Stimulated activated CD4-positive, alpha-beta T cell treated with anti-CD3 and anti-CD28 coated beads, TNF-alpha, amount 100 ng/mL, for 48 hours (primary cell): ENCODE measurements around the gene TNFSF18.

Experiments used
- DNase-seq, 3 donors: peaks; one replicate each; pipeline ENCODE4 v3.0.0-alpha.2; 2020; ENCODE audit warnings: low read depth in 3 of 3

The TNFSF18 gene

DNA sequence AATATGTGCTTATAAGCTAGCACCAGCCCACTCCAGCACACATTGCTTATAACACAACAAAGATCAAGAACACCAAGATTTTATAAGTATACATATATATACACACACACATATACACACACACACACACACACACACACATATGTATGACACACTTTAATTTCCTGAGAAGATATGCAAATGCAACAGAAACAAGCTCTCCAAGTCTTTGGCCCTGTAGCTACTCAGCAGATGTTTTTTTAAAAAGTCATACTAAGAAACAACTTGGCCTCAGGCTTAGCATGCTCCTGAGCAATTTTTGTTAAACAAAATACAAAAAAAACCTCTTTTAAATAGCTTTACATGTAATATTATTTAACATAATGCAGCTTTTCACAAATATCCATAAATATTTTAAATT, 11.1 kb downstream of the TNFSF18 start:
- DNase-seq = no peak

DNA sequence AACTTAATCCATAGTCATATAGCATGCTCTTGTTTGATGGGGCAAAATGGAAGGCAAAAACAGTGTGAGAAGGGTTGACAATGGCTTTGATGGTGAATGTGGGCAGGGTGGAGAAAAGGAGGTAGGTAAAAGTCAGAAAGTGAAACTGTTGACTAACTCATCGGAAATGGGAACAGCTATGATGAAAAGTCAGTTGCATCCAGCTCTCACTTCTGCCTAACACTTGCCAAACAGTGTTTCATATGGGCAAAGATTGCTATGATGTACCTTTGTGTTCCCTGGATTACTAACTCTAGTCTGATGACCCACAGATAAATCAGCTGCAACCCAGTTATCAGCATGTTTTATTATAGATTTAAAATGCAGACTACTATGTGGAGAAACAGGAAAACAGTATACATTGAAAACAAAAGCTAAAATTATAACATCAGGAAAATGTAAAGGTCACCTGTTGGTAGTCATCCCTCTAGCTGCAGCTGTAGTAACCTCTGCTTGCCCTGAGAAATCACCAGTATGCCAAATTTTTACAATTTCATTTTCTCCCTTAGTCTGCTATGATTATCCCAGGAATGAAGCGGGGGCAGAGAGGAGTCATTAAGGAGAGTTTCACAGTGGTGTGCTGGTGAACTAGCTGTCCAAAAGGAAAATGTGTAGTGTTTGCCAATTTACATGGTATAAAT, 11.7 kb downstream of the TNFSF18 start:
- DNase-seq = peak in 2 of 3 donors; percentile 1 to 3

DNA sequence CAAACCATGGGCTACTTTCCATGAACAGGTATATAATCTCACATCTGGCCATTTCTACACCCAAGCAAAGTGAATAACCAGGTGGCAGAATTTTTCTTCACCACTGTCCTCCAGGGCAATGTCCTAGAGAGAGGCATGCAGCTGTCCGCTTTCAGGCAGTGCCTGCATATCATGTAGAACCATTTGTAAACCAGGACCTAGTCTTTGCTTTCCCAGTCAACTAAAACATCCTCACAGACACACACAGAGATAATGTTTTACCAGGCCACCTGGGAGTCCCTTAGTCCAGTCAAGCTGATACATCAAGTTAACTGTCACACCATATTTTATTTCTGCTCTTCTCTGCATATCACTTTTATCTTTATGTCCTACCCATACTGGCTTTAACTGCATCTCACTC, 26.2 kb downstream of the TNFSF18 start:
- no peak for DNase-seq

DNA sequence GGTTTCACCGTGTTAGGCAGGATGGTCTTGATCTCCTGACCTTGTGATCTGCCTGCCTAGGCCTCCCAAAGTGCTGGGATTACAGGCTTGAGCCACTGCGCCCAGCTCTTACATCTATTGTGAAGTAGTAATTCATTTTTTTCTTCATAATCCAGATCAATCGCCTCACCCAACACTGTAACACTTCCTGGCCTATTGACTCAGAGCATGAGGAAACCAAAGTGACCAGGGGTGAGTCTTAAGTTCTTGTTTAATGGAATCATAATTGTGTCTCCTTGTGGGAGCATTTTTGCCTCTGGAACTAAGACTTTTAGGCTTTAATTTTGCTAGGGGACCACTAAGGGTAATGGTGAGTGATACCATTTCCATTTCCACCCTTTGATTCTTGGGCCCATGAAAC, 27.4 kb downstream of the TNFSF18 start:
- DNase-seq = no peak

DNA sequence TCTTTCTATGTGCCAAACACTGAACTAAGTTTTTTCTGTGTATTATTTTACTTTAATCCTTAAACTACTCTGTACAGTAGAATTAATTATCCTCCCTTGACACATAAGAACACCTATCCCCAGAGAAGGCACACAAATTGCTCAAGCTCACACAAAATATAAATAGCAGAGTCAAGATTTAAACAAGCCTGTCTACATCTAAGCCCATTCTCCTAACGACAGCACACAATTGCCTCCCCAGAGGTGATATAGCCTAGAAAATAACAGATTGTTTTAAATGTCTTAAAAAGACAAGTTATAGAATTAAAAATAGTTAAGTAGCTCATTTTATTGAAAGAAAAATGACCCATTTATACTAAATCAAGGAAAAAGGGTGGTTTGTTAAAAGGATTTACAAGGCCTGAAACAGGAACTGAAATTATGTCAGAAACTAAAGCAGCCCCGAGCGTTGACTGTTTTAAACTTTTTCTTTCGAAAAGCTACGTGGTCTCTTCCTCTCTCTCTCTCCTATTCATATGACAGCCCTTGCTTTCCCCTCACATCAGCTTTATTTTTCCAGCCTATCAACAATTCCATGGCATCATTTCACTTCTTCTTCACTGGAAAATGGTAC, 30.5 kb downstream of the TNFSF18 start:
- no peak for DNase-seq

DNA sequence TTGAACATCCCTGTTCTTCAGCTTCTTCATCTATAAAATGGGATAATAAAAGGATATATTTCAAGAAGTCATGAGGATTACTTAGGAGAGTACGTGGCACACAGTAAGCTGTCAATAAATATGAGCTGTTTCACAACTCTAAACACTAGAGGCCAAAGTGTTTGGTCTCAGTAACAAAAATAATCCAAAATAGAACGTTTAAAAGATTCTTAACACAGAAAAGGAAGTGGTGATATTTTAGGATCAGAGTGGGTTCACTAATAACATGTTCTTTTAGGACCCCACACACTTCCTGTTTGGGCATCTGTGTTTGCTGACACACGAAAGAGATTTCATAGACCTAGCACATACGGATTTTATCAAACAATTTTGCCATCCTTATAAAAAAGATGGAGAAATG, 32.9 kb downstream of the TNFSF18 start:
- DNase-seq = no peak

DNA sequence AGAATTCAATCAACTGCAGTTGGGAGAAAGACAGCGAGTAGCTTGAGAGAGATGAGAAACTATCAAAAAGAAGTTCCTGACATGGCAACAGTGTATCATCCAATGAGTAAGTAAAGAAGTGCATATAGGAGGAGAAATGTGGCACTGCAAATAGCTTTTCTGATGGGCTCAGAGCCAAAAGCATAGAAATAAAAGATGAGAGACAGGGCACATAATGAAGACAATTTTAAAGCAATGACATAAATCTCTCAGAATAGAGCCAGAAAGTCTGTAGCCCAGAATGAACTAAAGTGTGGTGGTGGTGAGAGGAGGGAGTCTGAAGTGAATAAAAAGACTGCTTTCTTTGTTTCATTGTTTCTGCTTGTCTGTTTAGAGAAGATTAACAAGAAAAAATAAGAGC, 34.3 kb downstream of the TNFSF18 start:
- no peak for DNase-seq

DNA sequence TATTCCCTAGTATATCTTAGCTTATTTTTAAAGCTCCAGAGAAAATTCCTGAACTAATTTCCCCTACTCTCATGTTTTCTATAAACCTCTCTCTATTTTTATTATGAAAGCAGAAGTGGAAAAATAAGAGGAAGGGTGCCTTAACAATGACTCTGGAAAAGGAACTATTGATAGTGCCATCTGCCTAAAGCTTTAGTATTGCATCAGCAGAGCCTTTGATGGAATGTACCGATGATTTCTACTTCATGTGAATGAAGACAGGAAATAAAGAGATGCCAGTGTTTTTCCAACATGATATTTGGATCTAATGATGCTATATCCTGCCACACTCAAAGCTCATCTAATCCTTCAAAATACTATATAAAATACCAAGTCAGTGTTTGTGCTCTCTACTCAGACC, 35.1 kb downstream of the TNFSF18 start:
- no peak for DNase-seq

DNA sequence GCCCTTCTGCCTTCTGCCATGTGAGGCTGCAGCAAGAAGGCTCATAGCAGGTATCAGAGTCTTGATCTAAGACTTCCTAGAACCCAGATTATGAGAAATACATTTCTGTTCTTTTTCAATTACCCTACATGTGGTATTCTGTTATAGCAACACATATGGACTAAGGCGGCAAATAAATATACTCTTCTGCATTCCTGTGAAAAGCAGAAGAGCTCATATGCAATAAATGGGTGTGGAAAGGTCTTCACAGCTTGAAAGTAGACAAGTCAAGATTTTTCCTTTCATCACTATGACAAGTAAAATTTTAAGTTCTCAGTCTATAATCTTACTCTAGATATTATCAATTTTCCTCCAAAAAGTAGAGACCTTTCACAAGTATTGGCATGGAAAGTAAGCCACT, 36.6 kb downstream of the TNFSF18 start:
- DNase-seq = no peak

DNA sequence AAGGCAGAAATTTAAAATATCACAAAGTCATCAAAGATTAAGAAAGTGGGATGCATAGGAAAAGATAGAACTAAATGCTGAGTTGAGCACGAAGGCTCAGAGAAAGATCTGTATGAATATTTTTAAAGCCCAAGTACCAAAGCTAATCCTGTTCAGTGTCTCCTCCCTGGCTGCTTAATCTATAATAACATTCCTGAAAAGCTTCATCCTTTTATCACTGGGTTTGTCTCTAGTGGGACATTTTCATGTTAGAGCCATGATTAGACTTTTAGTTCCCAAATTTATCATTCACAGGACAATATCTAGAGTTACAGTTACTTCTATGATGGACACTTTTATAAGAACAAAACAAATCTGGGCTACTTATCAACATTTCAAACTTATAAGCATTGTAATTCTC, 38.6 kb downstream of the TNFSF18 start:
- DNase-seq = no peak

DNA sequence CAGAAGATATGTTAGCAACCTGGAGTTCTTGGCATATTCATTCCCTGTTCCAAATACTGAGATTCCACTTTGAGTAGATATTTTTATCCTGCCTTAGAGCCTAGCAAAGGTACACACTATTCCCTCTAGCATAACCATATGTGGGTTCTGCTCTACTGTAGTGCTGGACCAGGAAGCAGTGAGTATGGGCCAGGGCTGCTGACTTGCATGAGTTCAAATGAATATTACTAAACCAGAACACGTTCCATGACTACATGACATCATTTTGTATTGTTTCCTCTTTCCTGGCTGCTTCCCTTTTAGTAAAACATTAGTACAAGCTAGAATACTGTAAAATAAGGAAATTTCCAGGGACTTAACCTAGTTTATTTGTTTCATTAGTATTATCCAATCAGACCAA, 41.1 kb downstream of the TNFSF18 start:
- DNase-seq = no peak

DNA sequence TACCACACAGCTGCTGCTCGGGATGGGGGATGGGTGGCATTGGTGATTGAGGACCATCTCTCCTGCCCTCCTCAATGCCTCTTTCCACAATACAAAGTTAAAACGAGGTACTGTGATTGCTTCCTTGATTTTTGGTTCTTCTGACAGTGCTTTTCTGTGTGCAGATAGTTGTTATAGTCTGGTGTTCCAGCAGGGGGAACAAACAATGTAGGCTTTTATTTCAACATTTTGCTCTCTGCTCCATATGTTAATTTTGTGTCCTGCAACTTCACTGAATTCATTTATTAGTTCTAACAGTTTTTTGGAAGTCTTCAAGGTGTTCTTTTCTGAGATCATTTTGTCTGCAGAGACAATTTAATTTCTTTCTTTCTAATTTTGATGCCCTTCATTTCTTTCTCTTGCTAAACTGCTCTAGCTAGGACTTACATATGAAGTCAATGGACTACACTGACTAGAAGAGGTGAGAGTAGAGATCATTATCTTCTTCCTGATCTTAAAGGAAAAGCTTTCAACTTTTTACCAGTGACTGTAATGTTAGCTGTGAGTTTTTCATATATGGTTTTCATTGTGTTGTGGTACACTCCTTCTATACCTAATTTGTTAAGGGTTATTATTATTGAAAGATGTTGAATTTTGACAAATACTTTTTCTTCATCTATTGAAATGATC, 45.4 kb downstream of the TNFSF18 start:
- no peak for DNase-seq

DNA sequence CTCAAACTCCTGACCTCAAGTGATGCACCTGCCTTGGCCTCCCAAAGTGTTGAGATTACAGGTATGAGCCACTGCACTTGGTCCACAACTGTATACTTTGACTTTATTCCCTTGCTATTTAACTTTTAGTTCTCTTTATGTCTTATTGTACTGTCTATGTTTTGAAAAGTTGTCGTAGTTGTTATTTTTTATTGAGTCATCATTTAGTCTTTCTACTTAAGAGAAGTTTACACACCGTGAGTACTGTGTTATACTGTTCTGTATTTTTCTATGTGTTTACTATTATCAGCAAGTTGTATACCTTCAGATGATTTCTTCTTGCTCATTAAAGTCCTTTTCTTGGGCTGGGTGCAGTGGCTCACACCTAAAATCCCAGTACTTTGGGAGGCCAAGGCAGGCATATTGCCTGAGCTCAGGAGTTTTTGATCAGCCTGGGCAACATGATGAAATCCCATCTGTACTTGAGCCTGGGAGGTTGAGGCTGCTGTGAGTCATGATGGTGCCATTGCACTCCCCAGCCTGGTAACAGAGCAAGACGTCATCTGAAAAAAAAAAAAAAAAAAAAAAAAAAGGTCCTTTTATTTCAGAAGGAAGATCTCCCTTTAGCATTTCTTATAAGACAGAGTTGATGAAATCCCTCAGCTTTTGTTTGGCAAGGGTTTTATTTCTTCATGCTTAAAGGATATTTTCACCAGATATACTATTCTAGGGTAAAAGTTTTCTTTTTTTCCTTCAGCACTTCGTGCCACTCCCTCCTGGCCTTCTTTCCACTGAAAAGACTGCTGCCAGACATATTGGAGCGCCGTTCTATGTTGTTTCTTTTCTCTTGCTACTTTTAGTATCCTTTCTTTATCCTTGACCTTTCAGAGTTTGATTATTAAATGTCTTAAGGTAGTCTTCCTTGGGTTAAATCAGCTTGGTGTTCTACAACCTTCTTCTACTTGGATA, 47.6 kb downstream of the TNFSF18 start:
- DNase-seq = no peak

DNA sequence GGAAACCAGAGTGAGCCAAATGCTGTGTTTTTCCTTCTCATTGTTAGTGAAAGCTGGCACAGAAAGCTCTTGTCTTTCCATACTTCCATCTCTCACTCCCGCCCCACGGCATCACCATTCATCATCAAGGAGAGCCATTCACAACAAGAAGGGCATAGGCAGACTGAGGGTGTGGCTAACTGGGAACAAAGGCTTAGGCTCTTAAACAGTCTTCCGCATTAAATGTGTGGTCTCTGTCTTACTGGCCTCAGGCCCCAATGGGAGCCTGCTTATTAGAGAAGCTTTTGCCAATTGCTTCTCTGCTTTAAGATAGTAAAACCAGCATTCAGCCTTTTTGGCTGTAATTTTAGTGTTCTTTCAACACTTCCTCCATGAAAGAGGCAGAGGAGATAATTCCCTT, 51.4 kb downstream of the TNFSF18 start:
- DNase-seq = no peak

DNA sequence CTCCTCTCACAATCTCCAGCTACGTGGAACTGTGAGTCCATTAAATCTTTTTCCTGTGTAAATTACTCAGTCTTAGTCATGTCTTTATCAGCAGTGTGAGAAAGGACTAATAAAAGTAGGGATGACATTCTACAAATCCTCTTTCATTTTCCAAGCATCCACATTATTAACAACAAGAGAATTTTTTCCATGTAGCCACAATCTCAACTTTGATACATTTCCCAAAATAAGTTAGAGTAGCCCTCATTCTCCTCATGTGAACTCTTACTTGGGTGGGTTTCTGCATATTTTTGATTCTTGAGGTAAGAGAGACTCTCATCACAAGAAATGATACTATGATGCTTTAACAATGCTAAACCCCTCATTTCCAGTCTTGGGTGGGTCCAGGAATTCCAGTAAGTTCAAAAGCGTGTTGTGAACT, 52.8 kb downstream of the TNFSF18 start:
- DNase-seq = no peak

DNA sequence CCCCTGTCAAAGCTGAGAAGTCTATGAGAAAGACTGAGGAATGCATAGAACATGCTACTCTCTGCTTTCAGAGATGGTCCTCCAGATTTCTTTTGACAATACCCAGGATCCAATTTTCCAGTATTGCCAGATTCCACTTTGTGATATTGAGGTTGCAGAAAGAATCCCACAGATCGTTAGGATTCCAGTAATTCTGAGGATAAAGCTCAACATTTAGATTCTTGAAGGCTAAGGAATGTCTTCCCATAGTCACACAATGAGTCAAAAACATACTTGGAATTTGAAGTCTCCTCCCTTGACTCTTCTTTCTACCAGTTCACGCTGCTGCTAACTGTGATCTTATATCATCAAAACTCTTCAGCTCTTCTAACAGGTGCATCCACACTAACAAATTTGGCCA, 57.1 kb downstream of the TNFSF18 start:
- DNase-seq = no peak

DNA sequence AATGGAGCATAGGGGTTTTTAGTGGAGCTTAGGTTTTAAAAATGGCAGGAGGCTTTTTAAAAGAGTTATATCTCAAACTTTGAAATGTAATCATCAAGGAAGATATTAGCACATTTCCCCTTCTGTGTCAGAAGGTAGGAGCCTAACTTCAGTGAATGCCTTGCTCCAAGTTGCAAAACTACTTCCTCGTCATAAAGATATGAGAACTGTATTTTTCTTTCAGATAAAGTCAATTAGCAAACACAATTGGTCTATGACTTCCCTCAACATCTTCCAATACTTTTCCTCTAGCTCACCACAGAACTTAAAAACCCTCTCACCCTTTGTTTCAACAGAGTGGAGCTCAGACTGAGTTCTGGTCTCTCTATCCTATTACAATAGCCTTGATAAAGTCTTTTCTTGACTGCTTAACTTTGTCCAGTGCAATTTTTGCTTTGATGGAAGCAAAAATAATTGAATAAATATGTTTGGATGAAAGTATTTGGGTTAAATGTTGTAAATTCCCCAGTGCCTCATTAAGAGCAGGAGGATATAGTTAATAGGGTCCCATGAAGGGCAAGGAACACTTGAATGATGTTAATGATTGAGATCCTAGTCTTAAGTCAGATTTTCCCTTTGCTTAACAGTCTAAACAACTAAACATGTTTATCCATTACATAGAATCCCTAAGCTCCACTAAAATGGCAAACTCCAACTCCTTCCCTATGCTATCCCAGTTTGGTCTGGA, 58.9 kb downstream of the TNFSF18 start:
- no peak for DNase-seq

DNA sequence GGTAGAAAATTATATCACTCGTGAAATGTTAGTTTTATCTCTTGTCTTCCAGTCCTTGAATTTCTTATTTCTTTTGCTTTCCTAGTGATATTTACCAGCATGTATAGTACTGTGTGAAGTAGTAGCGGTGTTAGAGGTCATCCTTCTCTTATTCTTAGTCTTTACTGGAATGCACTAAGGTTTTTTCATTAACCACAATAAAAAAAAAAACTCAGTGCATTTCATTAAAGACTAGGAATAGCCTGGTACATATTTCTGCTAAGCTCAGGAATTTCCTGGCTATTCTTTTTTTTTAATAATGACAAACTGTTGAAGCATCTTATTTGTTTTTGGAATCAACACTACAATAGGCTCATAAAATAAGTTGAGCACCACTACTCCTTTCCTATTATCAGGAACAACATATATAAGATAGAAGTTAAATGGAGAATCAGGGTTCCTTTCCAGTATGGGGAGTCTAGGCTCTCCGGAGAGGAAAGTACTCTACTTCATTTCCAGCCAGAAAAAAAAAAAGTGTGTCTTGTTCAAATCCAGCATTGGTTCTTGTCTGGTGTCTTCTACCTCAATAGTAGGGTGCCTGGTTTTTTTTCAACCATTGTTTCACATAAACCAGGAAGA, 60.0 kb downstream of the TNFSF18 start:
- no peak for DNase-seq
